Esophagus muscularis mucosa (tissue), 4 donors: ENCODE data around the gene TET3. TPM values are rescaled to one million over a fixed set of nuclear protein-coding genes. Genes with fewer than 3 reads are reported as not detected.

ENCODE experiments used
- DNase-seq: peaks from one replicate; pipeline ENCODE4 v3.0.0-alpha.2; 2017; ENCODE audit errors: extremely low spot score
- H3K27ac ChIP-seq, 4 donors: fragments of 200-600 bp; sonication (generic); replicated peaks in 1 of 4; 1 replicate in 3 of 4; 2 replicates in 1 of 4; pipeline ENCODE4 v1.5.1; 2016 to 2019; ENCODE audit warnings: mild to moderate bottlenecking in 1 of 4
- H3K27me3 ChIP-seq, 4 donors: fragments of 200-600 bp; sonication (generic); one replicate each; pipeline versions ENCODE4 v1.5.1 to v1.6.0; 2016 to 2019
- H3K36me3 ChIP-seq, 4 donors: fragments of 200-600 bp; sonication (generic); one replicate each; pipeline ENCODE4 v1.5.1; 2016 to 2019
- H3K4me1 ChIP-seq, 4 donors: fragments of 200-600 bp; sonication (generic); one replicate each; pipeline ENCODE4 v1.5.1; 2016 to 2019
- H3K4me3 ChIP-seq, 4 donors: fragments of 200-600 bp; sonication (generic); 1 replicate in 2 of 4; 2 replicates in 2 of 4; pipeline ENCODE4 v1.5.1; 2016 to 2019; ENCODE audit warnings: mild to moderate bottlenecking in 4 of 4, moderate library complexity in 1 of 4
- H3K9me3 ChIP-seq, 4 donors: fragments of 200-600 bp; sonication (generic); 1 replicate in 3 of 4; 2 replicates in 1 of 4; pipeline ENCODE4 v1.5.1; 2016 to 2019
- CTCF ChIP-seq, 3 experiments: fragments of 200-600 bp in 2 of 3; fragments of 450-650 bp in 1 of 3; sonication (generic) in 2 of 3; IDR thresholded peaks; one replicate each; pipeline ENCODE4 v1.5.1; 2017 to 2019; ENCODE audit warnings: antibody characterized with exemption in 3 of 3, mild to moderate bottlenecking in 2 of 3, moderate library complexity in 1 of 3
- EP300 ChIP-seq: sonication (generic); formaldehyde crosslinking; IDR thresholded peaks from one replicate; pipeline ENCODE4 v1.6.1; 2017; ENCODE audit warnings: antibody characterized with exemption
- POLR2A ChIP-seq: fragments of 450-650 bp; IDR thresholded peaks from one replicate; pipeline ENCODE4 v1.6.1; 2017; ENCODE audit warnings: antibody characterized with exemption, moderate library complexity, mild to moderate bottlenecking, low read depth
- POLR2AphosphoS5 ChIP-seq, 2 donors: sonication (generic); formaldehyde crosslinking; IDR thresholded peaks; one replicate each; pipeline ENCODE4 v1.6.1; 2017; ENCODE audit warnings: antibody characterized with exemption in 2 of 2
- WGBS: methylation state at CpG from one replicate; pipeline ENCODE4 v1.1.5; 2018; 5-methylcytosine and 5-hydroxymethylcytosine counted together
- intact Hi-C: fragments of 100-400 bp; cut with DNase I; formaldehyde crosslinking; loops from one replicate; pipeline ENCODE4 v1.15.1; 2023
- total RNA-seq, 4 donors: library from RNA; depleted of rRNA; stranded (reverse); fragments of >200 nt; gene quantifications; one replicate each; pipeline versions ENCODE4 v1.1.0 to v1.2.1, GENCODE V29; 2016

TET3 gene
- total RNA-seq, 4 donors from 2014 or later: 5.4 to 6.7 (median 6.1) TPM

- H3K27me3 ChIP-seq: no peaks in the 10 kb centered on the region
- no peaks in the 10 kb centered on the region for H3K9me3 ChIP-seq
- H3K4me1 ChIP-seq: peaks cover 0 to 13% (median 7%) of the 10 kb centered on the region in 4 donors
- intact Hi-C loops: no loop called here
- 76% methylated on average over 6 of the region's 6 CpGs for WGBS
- no peak overlapping the region for H3K27ac ChIP-seq
- DNase-seq: no peak
- TF ChIP-seq EP300 (no peak), POLR2AphosphoS5 (IDR thresholded peaks at IDR 0.05) (no peak), POLR2A (no peak), CTCF (IDR thresholded peaks at IDR 0.05) (no peak)
- H3K4me3 ChIP-seq: no peak overlapping the region
- H3K36me3 ChIP-seq: no peaks in the 10 kb centered on the region
Observed at GRCh38 chr2:74026687-74027241, 42.1 kb downstream of the TET3 start.

- Histone ChIP-seq H3K36me3 (no peaks in the 10 kb centered on the region), H3K27ac (no peak overlapping the region), H3K4me3 (no peak overlapping the region), H3K27me3 (no peaks in the 10 kb centered on the region), H3K9me3 (no peaks in the 10 kb centered on the region), H3K4me1 (peaks cover 5 to 20% (median 14%) of the 10 kb centered on the region in 4 donors)
- no peak for TF ChIP-seq POLR2AphosphoS5 (IDR thresholded peaks at IDR 0.05)
- no peak for TF ChIP-seq CTCF (IDR thresholded peaks at IDR 0.05)
- no peak for TF ChIP-seq POLR2A
- no peak for TF ChIP-seq EP300
- DNase-seq: no peak
- intact Hi-C loops: no loop called here
- 97% methylated on average over 1 of the region's 1 CpG for WGBS
Observed at GRCh38 chr2:74027496-74027895, 42.8 kb downstream of the TET3 start.

GRCh38 chr2:74028290-74028689 lies 43.6 kb downstream of the TET3 start:
- TF ChIP-seq EP300: no peak
- no peak for TF ChIP-seq POLR2AphosphoS5 (IDR thresholded peaks at IDR 0.05)
- TF ChIP-seq CTCF (IDR thresholded peaks at IDR 0.05): no peak
- TF ChIP-seq POLR2A: no peak
- H3K27me3 ChIP-seq: no peaks in the 10 kb centered on the region
- intact Hi-C loops: no loop called here
- no peaks in the 10 kb centered on the region for H3K36me3 ChIP-seq
- no peak for DNase-seq
- H3K9me3 ChIP-seq: no peaks in the 10 kb centered on the region
- no peak overlapping the region for H3K4me3 ChIP-seq
- peaks cover 8 to 25% (median 19%) of the 10 kb centered on the region in 4 donors for H3K4me1 ChIP-seq
- H3K27ac ChIP-seq: no peak overlapping the region

GRCh38 chr2:74028741-74029140 lies 44.0 kb downstream of the TET3 start:
- H3K4me1 ChIP-seq: peaks cover 8 to 25% (median 19%) of the 10 kb centered on the region in 4 donors
- intact Hi-C loops: no loop called here
- DNase-seq: no peak

More at GRCh38 chr2:74028741-74029140, 44.0 kb downstream of the TET3 start:
- no peaks in the 10 kb centered on the region for H3K9me3 ChIP-seq
- TF ChIP-seq EP300 (no peak), POLR2A (no peak), CTCF (IDR thresholded peaks at IDR 0.05) (no peak), POLR2AphosphoS5 (IDR thresholded peaks at IDR 0.05) (no peak)
- H3K36me3 ChIP-seq: no peaks in the 10 kb centered on the region
- no peaks in the 10 kb centered on the region for H3K27me3 ChIP-seq
- no peak overlapping the region for H3K4me3 ChIP-seq
- H3K27ac ChIP-seq: no peak overlapping the region
